H1 (cell line): ENCODE measurements around the gene CIZ1. TPM values are rescaled to one million over a fixed set of nuclear protein-coding genes. Genes with fewer than 3 reads are reported as not detected.

ENCODE experiments used
- CTCF ChIA-PET: fragments of 300-600 bp; sonication (Branson Sonifier 250); formaldehyde crosslinking; loops from one replicate; lab custom pipeline; 2021; ENCODE audit not compliant: partially characterized antibody; lab: Charles Lee
- POLR2A ChIA-PET: fragments of 300-600 bp; sonication (Branson Sonifier 250); formaldehyde crosslinking; loops from one replicate; lab custom pipeline; 2021; ENCODE audit warnings: inconsistent platforms; ENCODE audit not compliant: partially characterized antibody; lab: Charles Lee
- DNase-seq, 2 experiments: peaks; one replicate each; pipeline versions ENCODE4 v3.0.0 to v3.0.0-alpha.2; 2010 to 2022; ENCODE audit warnings: low spot score in 2 of 2, low read depth in 1 of 2, mixed read lengths in 1 of 2
- FAIRE-seq: peaks from 2 replicates; lab custom pipeline; 2011; peaks lifted over from hg19 to GRCh38; lab: Jason Lieb, UNC
- H2AFZ ChIP-seq: 2 replicates; pipeline ENCODE4 v1.8.1; 2012; ENCODE audit warnings: low read length, inconsistent platforms
- H2AK5ac ChIP-seq: 2 replicates; pipeline ENCODE4 v1.6.1; 2013; ENCODE audit warnings: low read depth, low read length
- H2BK120ac ChIP-seq: replicated peaks from 2 replicates; pipeline ENCODE3; 2013; ENCODE audit warnings: low read depth, low read length, inconsistent platforms
- H2BK12ac ChIP-seq: 2 replicates; pipeline ENCODE4 v1.6.1; 2013; ENCODE audit warnings: low read depth, low read length
- H2BK15ac ChIP-seq: 2 replicates; pipeline ENCODE4 v1.6.1; 2013; ENCODE audit warnings: low read length
- H2BK20ac ChIP-seq: 2 replicates; pipeline ENCODE4 v1.6.1; 2013; ENCODE audit warnings: low read length
- H2BK5ac ChIP-seq: 2 replicates; pipeline ENCODE4 v1.6.1; 2013; ENCODE audit warnings: low read depth, low read length
- H3K14ac ChIP-seq: 2 replicates; pipeline ENCODE4 v1.6.1; 2013; ENCODE audit warnings: inconsistent platforms; ENCODE audit not compliant: insufficient read length
- H3K18ac ChIP-seq: 2 replicates; pipeline ENCODE4 v1.6.1; 2013; ENCODE audit warnings: low read length; ENCODE audit errors: extremely low read depth
- H3K23ac ChIP-seq: 2 replicates; pipeline ENCODE4 v1.6.1; 2013; ENCODE audit warnings: inconsistent platforms; ENCODE audit not compliant: insufficient read length
- H3K23me2 ChIP-seq: 2 replicates; pipeline ENCODE4 v1.6.1; 2013; ENCODE audit warnings: low read depth, low read length
- H3K27ac ChIP-seq: 2 replicates; pipeline ENCODE4 v1.6.1; 2011; ENCODE audit warnings: low read depth, low read length, inconsistent platforms
- H3K27me3 ChIP-seq, 4 experiments: replicated peaks in 1 of 4; 1 replicate in 1 of 4; 2 replicates in 3 of 4; pipeline versions ENCODE4 v1.6.1 to v1.8.1; 2011 to 2013; ENCODE audit warnings: low read length in 3 of 4, mild to moderate bottlenecking in 3 of 4, inconsistent platforms in 2 of 4, mixed read lengths in 2 of 4, moderate library complexity in 1 of 4; ENCODE audit not compliant: control insufficient read depth in 3 of 4, insufficient read depth in 3 of 4; ENCODE audit errors: extremely low read depth in 1 of 4
- H3K36me3 ChIP-seq, 4 experiments: 2 replicates each; pipeline versions ENCODE4 v1.6.1 to v1.8.1; 2011 to 2013; ENCODE audit warnings: mild to moderate bottlenecking in 4 of 4, low read length in 3 of 4, moderate library complexity in 2 of 4, control low read depth in 1 of 4, inconsistent platforms in 1 of 4; ENCODE audit not compliant: insufficient read depth in 4 of 4, control insufficient read depth in 2 of 4
- H3K4ac ChIP-seq: replicated peaks from 2 replicates; pipeline ENCODE3; 2013; ENCODE audit warnings: low read length, low read depth, mixed read lengths, inconsistent platforms; ENCODE audit not compliant: insufficient read length
- H3K4me1 ChIP-seq, 4 experiments: replicated peaks in 1 of 4; 1 replicate in 1 of 4; 2 replicates in 3 of 4; pipeline versions ENCODE4 v1.6.1 to v1.8.1; 2011 to 2013; ENCODE audit warnings: low read length in 3 of 4, inconsistent platforms in 2 of 4, mixed read lengths in 1 of 4; ENCODE audit not compliant: insufficient read depth in 4 of 4, control insufficient read depth in 3 of 4
- H3K4me2 ChIP-seq, 2 experiments: 2 replicates each; pipeline versions ENCODE4 v1.6.1 to v1.8.1; 2011 to 2013; ENCODE audit warnings: low read depth in 2 of 2, low read length in 2 of 2, control low read depth in 1 of 2, inconsistent platforms in 1 of 2, mild to moderate bottlenecking in 1 of 2; ENCODE audit not compliant: insufficient read depth in 1 of 2
- H3K4me3 ChIP-seq, 4 experiments: fragments of 200-600, 300-600 bp in 1 of 4; sonication (generic), shearing (Covaris generic), sonication (Bioruptor Twin) in 1 of 4; 2 replicates each; pipeline versions ENCODE4 v1.5.1 to v1.8.1; 2011 to 2016; ENCODE audit warnings: low read length in 4 of 4, low read depth in 3 of 4, control low read depth in 2 of 4, inconsistent platforms in 2 of 4, mild to moderate bottlenecking in 2 of 4, mixed read lengths in 1 of 4, moderate library complexity in 1 of 4; ENCODE audit not compliant: insufficient read depth in 2 of 4; ENCODE audit errors: extremely low read depth in 1 of 4
- H3K56ac ChIP-seq: replicated peaks from 2 replicates; pipeline ENCODE3; 2013; ENCODE audit warnings: low read depth, mild to moderate bottlenecking, mixed read lengths, low read length, inconsistent platforms; ENCODE audit not compliant: insufficient read length
- H3K79me1 ChIP-seq: 2 replicates; pipeline ENCODE4 v1.6.1; 2013; ENCODE audit warnings: low read depth, low read length, control low read depth
- H3K79me2 ChIP-seq, 2 experiments: 2 replicates each; pipeline versions ENCODE4 v1.6.1 to v1.8.1; 2012 to 2013; ENCODE audit warnings: low read length in 2 of 2, mild to moderate bottlenecking in 2 of 2, inconsistent platforms in 1 of 2; ENCODE audit not compliant: insufficient read depth in 2 of 2, control insufficient read depth in 1 of 2
- H3K9ac ChIP-seq, 4 experiments: replicated peaks in 1 of 4; 1 replicate in 1 of 4; 2 replicates in 3 of 4; pipeline versions ENCODE4 v1.6.1 to v1.8.1; 2011 to 2013; ENCODE audit warnings: low read depth in 3 of 4, low read length in 3 of 4, control low read depth in 2 of 4, mild to moderate bottlenecking in 2 of 4, moderate library complexity in 2 of 4, inconsistent platforms in 1 of 4; ENCODE audit errors: extremely low read depth in 1 of 4
- H3K9me3 ChIP-seq, 2 experiments: 2 replicates each; pipeline versions ENCODE4 v1.6.1 to v1.8.1; 2012 to 2013; ENCODE audit warnings: mild to moderate bottlenecking in 2 of 2, moderate library complexity in 2 of 2, control low read depth in 1 of 2, inconsistent platforms in 1 of 2, low read depth in 1 of 2, low read length in 1 of 2, mixed read lengths in 1 of 2; ENCODE audit not compliant: insufficient read depth in 2 of 2
- H4K20me1 ChIP-seq, 2 experiments: replicated peaks in 1 of 2; 2 replicates each; pipeline versions ENCODE3 to v1.8.1; 2011 to 2013; ENCODE audit warnings: inconsistent platforms in 2 of 2, low read length in 2 of 2, mild to moderate bottlenecking in 1 of 2; ENCODE audit not compliant: insufficient read depth in 2 of 2, control insufficient read depth in 1 of 2
- H4K5ac ChIP-seq: 2 replicates; pipeline ENCODE4 v1.6.1; 2013; ENCODE audit warnings: low read length, low read depth, mixed read lengths, inconsistent platforms; ENCODE audit not compliant: insufficient read length
- H4K8ac ChIP-seq: 2 replicates; pipeline ENCODE4 v1.8.0; 2013; ENCODE audit warnings: mild to moderate bottlenecking, moderate library complexity, low read length, inconsistent platforms; ENCODE audit not compliant: insufficient read depth; ENCODE audit errors: extremely low read depth
- H4K91ac ChIP-seq: replicated peaks from 2 replicates; pipeline ENCODE3; 2013; ENCODE audit warnings: low read length, mixed read lengths, inconsistent platforms; ENCODE audit not compliant: insufficient read length
- RXRA ChIP-seq: IDR thresholded peaks from 2 replicates; pipeline ENCODE4 v1.6.1; 2011; ENCODE audit warnings: low read depth, mild to moderate bottlenecking, low read length, moderate library complexity; ENCODE audit not compliant: insufficient read depth
- WGBS, 2 experiments: shearing (Covaris generic) in 1 of 2; methylation state at CpG; one replicate each; pipeline versions ENCODE4 v1.1.6 to v1.1.7; 2013 to 2015; ENCODE audit warnings: low lambda C conversion rate in 2 of 2, mixed read lengths in 2 of 2, inconsistent platforms in 1 of 2, low coverage in 1 of 2, missing lambda C conversion rate in 1 of 2; ENCODE audit not compliant: insufficient replicate concordance in 2 of 2, insufficient coverage in 1 of 2, insufficient read length in 1 of 2; ENCODE audit errors: extremely low coverage in 1 of 2, missing lambda C conversion rate in 1 of 2; 5-methylcytosine and 5-hydroxymethylcytosine counted together
- polyA plus RNA-seq, 7 experiments: library from polyadenylated mRNA; depleted of rRNA in 3 of 7; stranded (reverse) in 5 of 7; unstranded in 2 of 7; fragments of >200 nt in 5 of 7; fragments of 200-250 nt in 2 of 7; gene quantifications; 1 replicate in 5 of 7; 2 replicates in 1 of 7; 4 replicates in 1 of 7; pipeline versions ENCODE4 v1.2.1 to v1.2.3, GENCODE V29; 2011 to 2013; ENCODE audit warnings: missing spikeins in 2 of 7, mixed read lengths in 2 of 7
- total RNA-seq: library from RNA; stranded (reverse); fragmentation: NEBNext Ultra II Directional; extraction: Animal tissue kit (Norgen Biotek cat#: 25700); gene quantifications from 2 replicates; pipeline ENCODE4 v1.2.1, GENCODE V29; 2021
- TF ChIP-seq, protein P1 (sequence below): IDR thresholded peaks from 2 replicates; pipeline ENCODE4 v1.6.1; 2012; ENCODE audit warnings: inconsistent platforms

The CIZ1 gene
- total and polyA plus RNA-seq, 2 of the 8 experiments (the other 6 are each of a cell fraction or from before 2014, with no cell fraction given), result 66.0 to 107 TPM

DNA sequence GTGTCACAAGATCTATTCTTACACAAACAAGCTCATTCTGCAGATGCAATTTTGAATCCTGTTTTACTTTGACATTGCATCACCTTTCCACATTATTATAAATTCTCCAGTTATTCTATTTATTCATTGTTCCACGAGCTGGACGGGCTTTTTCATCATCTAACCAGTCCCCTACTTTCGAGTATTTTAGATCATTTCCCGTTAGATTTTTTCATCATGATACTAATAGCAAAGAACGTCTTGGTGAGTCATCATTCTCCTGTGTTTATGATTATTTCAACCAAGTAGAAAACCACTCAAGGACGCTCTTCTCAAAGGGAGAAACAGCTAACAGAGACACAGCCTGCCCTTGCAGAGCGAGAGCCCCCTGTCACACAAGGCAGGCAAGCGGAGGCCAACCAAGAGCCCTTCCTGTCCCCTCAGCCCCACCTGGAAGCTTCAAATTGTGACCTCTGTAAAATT is 16.2 kb downstream of the CIZ1 start:
- H2AFZ ChIP-seq, result no peak overlapping the region
- H3K56ac ChIP-seq, result no peak overlapping the region
- no peaks in the 10 kb centered on the region for H3K27me3 ChIP-seq
- H3K23me2 ChIP-seq, result no peaks in the 10 kb centered on the region
- no peak overlapping the region for H3K4me3 ChIP-seq
- WGBS, 2 experiments, result 83% methylated on average over 8 of the region's 8 CpGs; no CpG with 5 or more reads in 1 of the 2 experiments
- peaks cover 3 to 9% of the 10 kb centered on the region in 2 experiments for H4K20me1 ChIP-seq
- POLR2A ChIA-PET, result interaction anchor here (0.8 to 3.9 kb wide), 6 partner anchors 8 to 50 kb away, joined by 3 to 21 read pairs (median 5); no protein-coding TSS in a partner anchor
- H2BK120ac ChIP-seq, result no peak overlapping the region
- no peak overlapping the region for H2AK5ac ChIP-seq
- no peak overlapping the region for H3K14ac ChIP-seq
- H3K79me1 ChIP-seq, result no peaks in the 10 kb centered on the region
- H3K9me3 ChIP-seq, result peaks cover 0 to 4% of the 10 kb centered on the region in 2 experiments; a peak in 1 of 4 replicates
- no peak overlapping the region for H4K91ac ChIP-seq
- H3K36me3 ChIP-seq, result peaks cover 14 to 39% (median 25%) of the 10 kb centered on the region in 4 experiments
- H4K5ac ChIP-seq, result no peak overlapping the region
- H2BK20ac ChIP-seq, result no peak overlapping the region
- DNase-seq (no peak), FAIRE-seq (no peak)
- no peak for TF ChIP-seq RXRA
- TF ChIP-seq, protein P1, sequence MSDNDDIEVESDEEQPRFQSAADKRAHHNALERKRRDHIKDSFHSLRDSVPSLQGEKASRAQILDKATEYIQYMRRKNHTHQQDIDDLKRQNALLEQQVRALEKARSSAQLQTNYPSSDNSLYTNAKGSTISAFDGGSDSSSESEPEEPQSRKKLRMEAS, result no peak
- no peak overlapping the region for H2BK15ac ChIP-seq
- CTCF ChIA-PET, result interaction anchor here (1.1 to 2.7 kb wide), 8 partner anchors 9 to 80 kb away, joined by 3 to 16 read pairs (median 5); partner anchors contain the start of gene CIZ1
- no peaks in the 10 kb centered on the region for H3K79me2 ChIP-seq
- no peak overlapping the region for H3K4me2 ChIP-seq
- H3K23ac ChIP-seq, result no peak overlapping the region
- H3K4ac ChIP-seq, result no peak overlapping the region
- H3K27ac ChIP-seq, result no peak overlapping the region
- no peak overlapping the region for H2BK12ac ChIP-seq
- H4K8ac ChIP-seq, result no peak overlapping the region
- no peak overlapping the region for H3K9ac ChIP-seq
- no peak overlapping the region for H2BK5ac ChIP-seq
- H3K4me1 ChIP-seq, result peaks cover 0 to 2% (median 0%) of the 10 kb centered on the region in 4 experiments; a peak in 1 of 7 replicates
- H3K18ac ChIP-seq, result no peak overlapping the region
